D721Med (cell line): ENCODE results near the gene CPSF3.

Experiments used
- DNase-seq: peaks from one replicate; pipeline ENCODE4 v3.0.0; 2011; ENCODE audit warnings: low spot score; ENCODE audit not compliant: insufficient read length
- FAIRE-seq: peaks from 2 replicates; lab custom pipeline; 2011; peaks lifted over from hg19 to GRCh38; lab: Jason Lieb, UNC
- TF ChIP-seq, protein P1 (sequence below): IDR thresholded peaks from 2 replicates; pipeline ENCODE4 v1.5.1; 2012; ENCODE audit warnings: mild to moderate bottlenecking, control low read depth; ENCODE audit not compliant: insufficient read depth; ENCODE audit errors: missing control alignments

The CPSF3 gene

DNA sequence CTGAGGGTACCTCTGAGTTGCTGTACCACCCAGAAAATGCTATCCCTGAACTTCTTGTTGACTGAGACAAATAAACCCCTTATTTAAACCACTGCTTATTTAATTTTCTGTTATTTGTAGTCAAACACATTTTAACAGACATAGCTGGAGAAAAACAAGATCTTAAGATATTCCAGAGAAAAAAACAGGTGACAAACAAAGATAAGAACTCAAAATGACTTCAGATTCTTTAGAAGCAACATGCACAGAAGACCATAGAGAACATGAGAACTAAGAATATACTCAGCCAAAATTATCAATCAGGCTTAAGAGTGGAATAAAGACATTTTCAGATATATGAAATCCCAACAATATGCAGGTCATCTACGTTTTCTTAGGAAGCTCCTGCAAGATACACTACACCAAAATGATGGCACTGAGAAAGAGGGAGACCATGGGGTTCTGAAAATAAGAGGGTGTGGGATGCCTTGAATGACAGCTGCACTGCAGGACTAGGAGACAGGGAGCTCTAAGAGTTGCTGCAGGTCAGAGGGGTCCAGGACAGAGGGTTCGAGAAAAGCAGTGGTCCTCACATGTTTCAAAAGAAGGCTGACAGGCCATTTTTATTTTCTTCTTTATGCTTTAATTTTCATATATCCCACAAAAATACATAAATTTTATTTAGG, 93.8 kb downstream of the CPSF3 start:
- TF ChIP-seq, protein P1, sequence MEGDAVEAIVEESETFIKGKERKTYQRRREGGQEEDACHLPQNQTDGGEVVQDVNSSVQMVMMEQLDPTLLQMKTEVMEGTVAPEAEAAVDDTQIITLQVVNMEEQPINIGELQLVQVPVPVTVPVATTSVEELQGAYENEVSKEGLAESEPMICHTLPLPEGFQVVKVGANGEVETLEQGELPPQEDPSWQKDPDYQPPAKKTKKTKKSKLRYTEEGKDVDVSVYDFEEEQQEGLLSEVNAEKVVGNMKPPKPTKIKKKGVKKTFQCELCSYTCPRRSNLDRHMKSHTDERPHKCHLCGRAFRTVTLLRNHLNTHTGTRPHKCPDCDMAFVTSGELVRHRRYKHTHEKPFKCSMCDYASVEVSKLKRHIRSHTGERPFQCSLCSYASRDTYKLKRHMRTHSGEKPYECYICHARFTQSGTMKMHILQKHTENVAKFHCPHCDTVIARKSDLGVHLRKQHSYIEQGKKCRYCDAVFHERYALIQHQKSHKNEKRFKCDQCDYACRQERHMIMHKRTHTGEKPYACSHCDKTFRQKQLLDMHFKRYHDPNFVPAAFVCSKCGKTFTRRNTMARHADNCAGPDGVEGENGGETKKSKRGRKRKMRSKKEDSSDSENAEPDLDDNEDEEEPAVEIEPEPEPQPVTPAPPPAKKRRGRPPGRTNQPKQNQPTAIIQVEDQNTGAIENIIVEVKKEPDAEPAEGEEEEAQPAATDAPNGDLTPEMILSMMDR: no peak
- DNase-seq (no peak), FAIRE-seq (no peak)

DNA sequence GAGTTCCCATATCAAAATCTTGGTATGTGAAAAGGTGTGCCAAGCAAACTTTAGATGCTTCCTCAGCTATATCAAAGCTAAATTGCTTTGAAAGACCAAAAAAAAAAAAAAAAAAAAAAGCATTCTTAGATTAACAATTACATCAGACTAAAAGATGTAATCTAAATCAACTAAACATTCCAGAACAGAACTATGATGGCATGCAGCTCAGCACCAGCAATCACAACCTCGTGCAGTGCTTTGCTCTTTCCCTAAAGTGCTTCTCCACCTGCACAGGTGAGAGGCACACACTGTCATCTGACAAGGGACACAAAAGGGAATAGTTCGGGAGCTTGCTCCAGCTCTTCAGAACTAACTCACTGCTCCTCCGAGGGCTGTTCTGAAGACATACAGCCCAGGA, 94.7 kb downstream of the CPSF3 start:
- no peak for FAIRE-seq
- TF ChIP-seq, protein P1: no peak

DNA sequence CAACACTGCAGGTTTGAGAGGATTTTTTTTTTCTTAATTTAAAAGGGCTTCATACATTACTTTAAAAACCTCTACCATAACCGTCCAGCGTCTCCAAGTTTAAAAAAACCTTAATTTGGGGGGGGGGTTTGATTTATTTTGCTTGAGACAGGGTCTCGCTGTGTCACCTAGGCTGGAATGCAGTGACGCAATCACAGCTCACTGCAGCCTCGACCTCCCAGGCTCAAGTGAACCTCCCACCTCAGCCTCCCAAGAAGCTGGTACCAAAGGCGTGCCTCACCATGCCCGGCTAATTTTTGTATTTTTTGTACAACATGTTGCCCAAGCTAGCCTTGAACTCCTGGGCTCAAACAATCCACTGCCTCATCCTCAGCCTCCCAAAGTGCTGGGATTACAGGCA, 95.3 kb downstream of the CPSF3 start:
- TF ChIP-seq, protein P1: no peak
- DNase-seq: no peak
- no peak for FAIRE-seq

More for the DNA sequence above, 94.7 kb downstream of the CPSF3 start:
- DNase-seq: no peak

DNA sequence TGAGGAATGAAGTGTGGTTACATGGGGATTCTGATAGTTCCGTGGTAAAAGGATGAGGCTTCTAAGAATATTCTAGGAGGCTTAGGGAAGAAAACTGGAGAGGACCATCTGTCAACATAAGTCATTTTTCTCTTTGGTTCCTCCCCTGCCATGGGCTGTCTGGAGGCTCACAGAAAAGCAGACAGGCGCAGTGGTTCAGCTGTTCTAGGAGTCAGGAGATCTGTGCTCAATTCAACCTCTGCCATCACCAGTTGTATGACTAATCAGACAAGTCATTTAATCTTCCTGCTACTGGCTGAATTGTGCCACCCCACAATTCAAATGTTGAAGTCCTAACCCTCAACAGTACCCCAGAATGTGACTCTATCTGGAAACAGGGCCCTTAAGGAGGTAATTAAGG, 95.8 kb downstream of the CPSF3 start:
- DNase-seq (no peak), FAIRE-seq (no peak)
- TF ChIP-seq, protein P1: no peak
